ENCODE data around the gene NAE1. TPM values are rescaled to one million over a fixed set of nuclear protein-coding genes. Genes with fewer than 3 reads are reported as not detected.

NAE1 gene
- total RNA-seq, 2 experiments from 2014 or later, result 85.0 to 106 TPM

DNA sequence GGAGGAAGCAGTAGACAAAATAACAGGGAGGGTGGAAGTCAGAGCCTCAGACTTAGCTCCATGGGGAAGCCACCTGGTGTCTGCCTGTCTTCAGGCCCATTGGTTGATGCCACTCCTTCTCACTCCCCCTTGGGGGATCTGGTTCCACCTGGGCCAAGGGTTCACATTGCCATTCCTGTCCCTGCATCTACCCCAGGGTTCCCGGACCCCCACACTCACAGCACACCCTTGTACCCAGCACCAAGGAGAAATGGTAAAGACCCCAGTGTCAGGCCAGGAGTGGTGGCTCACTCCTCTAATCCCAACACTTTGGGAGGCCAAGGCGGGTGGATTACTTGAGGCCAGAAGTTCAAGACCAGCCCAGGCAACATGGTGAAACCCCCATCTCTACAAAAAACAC is 12.4 kb upstream of the NAE1 start:
- H2AFZ ChIP-seq (ENCODE audit: low read length), result no peak overlapping the region
- H3K9me3 ChIP-seq (ENCODE audit: low read length), result no peaks in the 10 kb centered on the region
- H3K4me1 ChIP-seq (ENCODE audit: insufficient read depth, low read length, poor library complexity, severe bottlenecking), result peaks cover 8% of the 10 kb centered on the region
- no peaks in the 10 kb centered on the region for H4K20me1 ChIP-seq (ENCODE audit: insufficient read depth, low read length)
- no peaks in the 10 kb centered on the region for H3K36me3 ChIP-seq (ENCODE audit: insufficient read depth, low read length)
- no peaks in the 10 kb centered on the region for H3K9me2 ChIP-seq (ENCODE audit: insufficient read depth, low read length)
- intact Hi-C loops (cut with micrococcal nuclease; ENCODE audit: unreplicated experiment), result no loop called here
- no peak for DNase-seq (ENCODE audit: low spot score)
- H3K27ac ChIP-seq (ENCODE audit: low read depth, low read length, poor library complexity, severe bottlenecking), result no peak overlapping the region
- no peaks in the 10 kb centered on the region for H3K79me2 ChIP-seq (ENCODE audit: insufficient read depth, low read depth, low read length)
- POLR2A ChIA-PET, result interaction anchor here (0.6 kb wide), 1 partner anchor 10 kb away, joined by 3 read pairs; no protein-coding TSS in a partner anchor
- no TSS peak for BruUV-seq (replicated peaks)
- CTCF ChIA-PET (ENCODE audit: unreplicated experiment), result interaction anchor here (0.8 kb wide), 1 partner anchor 13 kb away, joined by 6 read pairs; the partner anchor contains the start of gene NAE1
- no peak overlapping the region for H3K4me3 ChIP-seq (ENCODE audit: low read depth, low read length, poor library complexity, severe bottlenecking)
- TF ChIP-seq, protein P1, sequence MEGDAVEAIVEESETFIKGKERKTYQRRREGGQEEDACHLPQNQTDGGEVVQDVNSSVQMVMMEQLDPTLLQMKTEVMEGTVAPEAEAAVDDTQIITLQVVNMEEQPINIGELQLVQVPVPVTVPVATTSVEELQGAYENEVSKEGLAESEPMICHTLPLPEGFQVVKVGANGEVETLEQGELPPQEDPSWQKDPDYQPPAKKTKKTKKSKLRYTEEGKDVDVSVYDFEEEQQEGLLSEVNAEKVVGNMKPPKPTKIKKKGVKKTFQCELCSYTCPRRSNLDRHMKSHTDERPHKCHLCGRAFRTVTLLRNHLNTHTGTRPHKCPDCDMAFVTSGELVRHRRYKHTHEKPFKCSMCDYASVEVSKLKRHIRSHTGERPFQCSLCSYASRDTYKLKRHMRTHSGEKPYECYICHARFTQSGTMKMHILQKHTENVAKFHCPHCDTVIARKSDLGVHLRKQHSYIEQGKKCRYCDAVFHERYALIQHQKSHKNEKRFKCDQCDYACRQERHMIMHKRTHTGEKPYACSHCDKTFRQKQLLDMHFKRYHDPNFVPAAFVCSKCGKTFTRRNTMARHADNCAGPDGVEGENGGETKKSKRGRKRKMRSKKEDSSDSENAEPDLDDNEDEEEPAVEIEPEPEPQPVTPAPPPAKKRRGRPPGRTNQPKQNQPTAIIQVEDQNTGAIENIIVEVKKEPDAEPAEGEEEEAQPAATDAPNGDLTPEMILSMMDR (conservative IDR thresholded peaks at IDR 0.05; ENCODE audit: low read length), result no peak
- TF ChIP-seq EZH2phosphoT487 (IDR thresholded peaks at IDR 0.05; ENCODE audit: borderline replicate concordance, low read depth, low read length), result no peak
- no peak overlapping the region for H3K4me2 ChIP-seq (ENCODE audit: low read length)

DNA sequence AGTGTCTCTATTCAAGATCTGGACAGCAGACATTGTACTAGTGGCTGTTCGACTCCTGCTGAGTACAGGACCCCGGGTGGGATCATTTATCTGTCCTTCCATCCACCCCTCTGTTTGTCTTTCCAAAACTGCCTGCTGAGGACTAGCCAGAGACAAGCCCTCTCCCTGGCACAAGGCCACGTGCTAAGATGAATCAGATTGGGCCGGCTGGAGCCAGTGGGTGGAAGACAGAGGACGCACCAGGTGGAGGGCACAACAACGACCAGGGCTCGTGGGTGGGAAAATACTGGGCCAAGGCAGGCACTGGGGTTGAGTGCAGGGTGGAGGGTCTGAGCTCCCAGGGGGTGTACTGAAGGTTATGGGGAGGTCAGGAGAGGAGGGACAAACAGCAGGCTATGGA is 12.0 kb upstream of the NAE1 start:
- Histone ChIP-seq H2AFZ (ENCODE audit: low read length) (no peak overlapping the region), H3K4me3 (ENCODE audit: low read depth, low read length, poor library complexity, severe bottlenecking) (no peak overlapping the region), H3K4me1 (ENCODE audit: insufficient read depth, low read length, poor library complexity, severe bottlenecking) (peaks cover 8% of the 10 kb centered on the region), H4K20me1 (ENCODE audit: insufficient read depth, low read length) (no peaks in the 10 kb centered on the region), H3K79me2 (ENCODE audit: insufficient read depth, low read depth, low read length) (no peaks in the 10 kb centered on the region), H3K9me2 (ENCODE audit: insufficient read depth, low read length) (no peaks in the 10 kb centered on the region), H3K9me3 (ENCODE audit: low read length) (no peaks in the 10 kb centered on the region), H3K4me2 (ENCODE audit: low read length) (no peak overlapping the region), H3K27ac (ENCODE audit: low read depth, low read length, poor library complexity, severe bottlenecking) (no peak overlapping the region), H3K36me3 (ENCODE audit: insufficient read depth, low read length) (no peaks in the 10 kb centered on the region)
- DNase-seq (ENCODE audit: low spot score), result no peak
- no TSS peak for BruUV-seq (replicated peaks)
- TF ChIP-seq EZH2phosphoT487 (IDR thresholded peaks at IDR 0.05; ENCODE audit: borderline replicate concordance, low read depth, low read length), result no peak
- ChIA-PET CTCF (ENCODE audit: unreplicated experiment) (no interaction called here), POLR2A (no interaction called here)
- intact Hi-C loops (cut with micrococcal nuclease; ENCODE audit: unreplicated experiment), result no loop called here

DNA sequence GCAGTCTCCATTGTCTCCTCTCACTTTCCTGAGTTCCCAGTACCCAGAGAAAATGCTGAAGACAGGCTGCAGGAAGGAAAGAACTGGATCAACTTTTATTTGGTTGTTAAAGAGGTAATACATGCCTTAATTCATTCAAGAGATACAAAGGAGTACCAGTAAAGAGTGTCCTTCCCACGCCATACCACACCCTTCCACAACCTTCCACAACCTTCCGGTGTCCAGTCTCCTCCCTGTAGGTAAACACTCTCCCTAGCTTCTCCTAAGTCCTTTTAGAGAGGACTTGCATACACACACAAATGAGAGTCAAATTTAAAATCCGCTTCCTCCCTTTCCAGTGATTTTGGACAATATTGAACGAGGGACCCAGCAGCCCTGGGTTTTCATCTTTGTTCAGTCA is 10.6 kb upstream of the NAE1 start:
- POLR2A ChIA-PET, result no interaction called here
- Histone ChIP-seq H3K4me2 (ENCODE audit: low read length) (no peak overlapping the region), H3K36me3 (ENCODE audit: insufficient read depth, low read length) (no peaks in the 10 kb centered on the region), H3K9me3 (ENCODE audit: low read length) (no peaks in the 10 kb centered on the region), H2AFZ (ENCODE audit: low read length) (no peak overlapping the region), H3K4me1 (ENCODE audit: insufficient read depth, low read length, poor library complexity, severe bottlenecking) (peaks cover 8% of the 10 kb centered on the region), H3K79me2 (ENCODE audit: insufficient read depth, low read depth, low read length) (no peaks in the 10 kb centered on the region), H3K4me3 (ENCODE audit: low read depth, low read length, poor library complexity, severe bottlenecking) (no peak overlapping the region), H3K9me2 (ENCODE audit: insufficient read depth, low read length) (no peaks in the 10 kb centered on the region), H3K27ac (ENCODE audit: low read depth, low read length, poor library complexity, severe bottlenecking) (no peak overlapping the region), H4K20me1 (ENCODE audit: insufficient read depth, low read length) (no peaks in the 10 kb centered on the region)
- intact Hi-C loops (cut with micrococcal nuclease; ENCODE audit: unreplicated experiment), result no loop called here
- TF ChIP-seq, protein P1 (conservative IDR thresholded peaks at IDR 0.05; ENCODE audit: low read length), result no peak
- no peak for TF ChIP-seq EZH2phosphoT487 (IDR thresholded peaks at IDR 0.05; ENCODE audit: borderline replicate concordance, low read depth, low read length)
- no TSS peak for BruUV-seq (replicated peaks)
- DNase-seq (ENCODE audit: low spot score), result no peak
- CTCF ChIA-PET (ENCODE audit: unreplicated experiment), result no interaction called here
